Astrocyte (in vitro differentiated cells and primary cell): ENCODE data around the gene TENM4. TPM values are rescaled to one million over a fixed set of nuclear protein-coding genes. Genes with fewer than 3 reads are reported as not detected.
A peak's percentile ranks its signal among the peaks of the same experiment; 100 is the strongest.

Experiments
- DNase-seq: peaks from one replicate; pipeline ENCODE4 v3.0.0-alpha.2; 2010; ENCODE audit warnings: low read depth
- FAIRE-seq: peaks from 2 replicates; lab custom pipeline; 2011; peaks lifted over from hg19 to GRCh38; lab: Jason Lieb, UNC
- H2AFZ ChIP-seq: 2 replicates; pipeline ENCODE4 v1.6.0; 2012; ENCODE audit warnings: low read depth, low read length, inconsistent platforms
- H3K27ac ChIP-seq: 2 replicates; pipeline ENCODE4 v1.5.1; 2011; ENCODE audit warnings: low read depth, low read length, inconsistent platforms
- H3K27me3 ChIP-seq: 2 replicates; pipeline ENCODE4 v1.6.0; 2011; ENCODE audit warnings: low read length, inconsistent platforms; ENCODE audit not compliant: insufficient read depth
- H3K36me3 ChIP-seq: 2 replicates; pipeline ENCODE4 v1.5.1; 2011; ENCODE audit warnings: low read length, inconsistent platforms; ENCODE audit not compliant: insufficient read depth
- H3K4me1 ChIP-seq: 2 replicates; pipeline ENCODE4 v1.5.1; 2011; ENCODE audit warnings: low read length, inconsistent platforms; ENCODE audit not compliant: insufficient read depth
- H3K4me2 ChIP-seq: 2 replicates; pipeline ENCODE4 v1.6.0; 2012; ENCODE audit warnings: low read length, inconsistent platforms
- H3K4me3 ChIP-seq: 2 replicates; pipeline ENCODE4 v1.5.1; 2011; ENCODE audit warnings: low read depth, mild to moderate bottlenecking, low read length, inconsistent platforms; ENCODE audit not compliant: insufficient read depth
- H3K79me2 ChIP-seq: 2 replicates; pipeline ENCODE4 v1.6.0; 2012; ENCODE audit warnings: mild to moderate bottlenecking, low read length, inconsistent platforms; ENCODE audit not compliant: insufficient read depth
- H3K9ac ChIP-seq: 2 replicates; pipeline ENCODE4 v1.6.0; 2012; ENCODE audit warnings: mild to moderate bottlenecking, low read length, inconsistent platforms
- H3K9me3 ChIP-seq: 2 replicates; pipeline ENCODE4 v1.5.1; 2012; ENCODE audit warnings: low read depth, mild to moderate bottlenecking, low read length, inconsistent platforms; ENCODE audit not compliant: insufficient read depth
- H4K20me1 ChIP-seq: 2 replicates; pipeline ENCODE4 v1.6.0; 2012; ENCODE audit warnings: low read length, inconsistent platforms; ENCODE audit not compliant: insufficient read depth
- H3K27ac Mint-ChIP-seq: one replicate; pipeline ENCODE4 v1.8.0; 2021; ENCODE audit warnings: mild to moderate bottlenecking, mixed read lengths; ENCODE audit not compliant: unreplicated experiment
- H3K27me3 Mint-ChIP-seq: one replicate; pipeline ENCODE4 v1.8.0; 2021; ENCODE audit warnings: low read depth, mixed read lengths; ENCODE audit not compliant: unreplicated experiment
- H3K36me3 Mint-ChIP-seq: one replicate; pipeline ENCODE4 v1.8.0; 2021; ENCODE audit warnings: low read depth, mixed read lengths; ENCODE audit not compliant: unreplicated experiment
- H3K4me1 Mint-ChIP-seq: one replicate; pipeline ENCODE4 v1.8.0; 2021; ENCODE audit warnings: low read depth, mixed read lengths; ENCODE audit not compliant: unreplicated experiment
- H3K4me3 Mint-ChIP-seq: one replicate; pipeline ENCODE4 v1.8.0; 2021; ENCODE audit warnings: mild to moderate bottlenecking, moderate library complexity, mixed read lengths; ENCODE audit not compliant: unreplicated experiment
- H3K9me3 Mint-ChIP-seq: one replicate; pipeline ENCODE4 v1.8.0; 2021; ENCODE audit warnings: mild to moderate bottlenecking, mixed read lengths; ENCODE audit not compliant: unreplicated experiment
- EZH2 ChIP-seq: IDR thresholded peaks from 2 replicates; pipeline ENCODE4 v1.6.1; 2012; ENCODE audit warnings: mild to moderate bottlenecking, low read length, inconsistent platforms; ENCODE audit not compliant: insufficient read depth
- total RNA-seq: library from RNA; stranded (reverse); gene quantifications from 2 replicates; pipeline ENCODE4 v1.2.1, GENCODE V29; 2021
- TF ChIP-seq, protein P1 (sequence below): IDR thresholded peaks from 2 replicates; pipeline ENCODE4 v1.5.1; 2011; ENCODE audit warnings: low read depth, mild to moderate bottlenecking, inconsistent platforms, low read length, moderate library complexity; ENCODE audit not compliant: insufficient read depth

The TENM4 gene
- total RNA-seq, 1 donor from 2014 or later = 7.5 TPM

DNA sequence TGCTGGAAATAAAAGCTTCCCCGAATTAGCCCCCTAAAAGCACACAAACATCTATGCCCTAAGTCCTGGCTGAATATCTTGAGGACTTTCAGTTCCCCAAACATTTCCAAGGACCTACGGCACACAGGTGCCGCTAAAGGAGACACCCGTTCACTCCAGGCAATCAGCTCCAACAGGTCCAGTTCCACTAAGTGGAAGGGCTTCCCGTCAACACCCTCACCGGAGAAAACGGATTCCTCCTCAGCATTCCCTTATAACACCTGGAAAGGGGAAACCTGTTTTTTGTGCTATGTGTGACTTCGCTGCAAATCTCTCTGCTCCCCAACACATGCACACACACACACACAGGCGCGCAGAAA, 3.9 kb downstream of the TENM4 start:
- no peak for TF ChIP-seq EZH2
- TF ChIP-seq, protein P1, sequence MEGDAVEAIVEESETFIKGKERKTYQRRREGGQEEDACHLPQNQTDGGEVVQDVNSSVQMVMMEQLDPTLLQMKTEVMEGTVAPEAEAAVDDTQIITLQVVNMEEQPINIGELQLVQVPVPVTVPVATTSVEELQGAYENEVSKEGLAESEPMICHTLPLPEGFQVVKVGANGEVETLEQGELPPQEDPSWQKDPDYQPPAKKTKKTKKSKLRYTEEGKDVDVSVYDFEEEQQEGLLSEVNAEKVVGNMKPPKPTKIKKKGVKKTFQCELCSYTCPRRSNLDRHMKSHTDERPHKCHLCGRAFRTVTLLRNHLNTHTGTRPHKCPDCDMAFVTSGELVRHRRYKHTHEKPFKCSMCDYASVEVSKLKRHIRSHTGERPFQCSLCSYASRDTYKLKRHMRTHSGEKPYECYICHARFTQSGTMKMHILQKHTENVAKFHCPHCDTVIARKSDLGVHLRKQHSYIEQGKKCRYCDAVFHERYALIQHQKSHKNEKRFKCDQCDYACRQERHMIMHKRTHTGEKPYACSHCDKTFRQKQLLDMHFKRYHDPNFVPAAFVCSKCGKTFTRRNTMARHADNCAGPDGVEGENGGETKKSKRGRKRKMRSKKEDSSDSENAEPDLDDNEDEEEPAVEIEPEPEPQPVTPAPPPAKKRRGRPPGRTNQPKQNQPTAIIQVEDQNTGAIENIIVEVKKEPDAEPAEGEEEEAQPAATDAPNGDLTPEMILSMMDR = no peak
- Histone ChIP-seq H3K27ac (peak overlapping the region; percentile 87), H3K79me2 (peaks cover 71% of the 10 kb centered on the region), H3K36me3 (no peaks in the 10 kb centered on the region), H4K20me1 (peaks cover 17% of the 10 kb centered on the region), H3K9me3 (no peaks in the 10 kb centered on the region), H3K27me3 (no peaks in the 10 kb centered on the region), H3K4me2 (peak overlapping the region; percentile 99), H3K4me3 (peak overlapping the region; percentile 76), H3K4me1 (peaks cover 29% of the 10 kb centered on the region), H3K9ac (peak overlapping the region; percentile 86), H2AFZ (peak overlapping the region; percentile 78)
- FAIRE-seq (no peak), DNase-seq (no peak)
- Mint-ChIP-seq H3K36me3 (no peaks in the 10 kb centered on the region), H3K4me1 (peaks cover 9% of the 10 kb centered on the region), H3K4me3 (peak overlapping the region; percentile 85), H3K27ac (no peak overlapping the region), H3K9me3 (no peaks in the 10 kb centered on the region), H3K27me3 (peaks cover 48% of the 10 kb centered on the region)

DNA sequence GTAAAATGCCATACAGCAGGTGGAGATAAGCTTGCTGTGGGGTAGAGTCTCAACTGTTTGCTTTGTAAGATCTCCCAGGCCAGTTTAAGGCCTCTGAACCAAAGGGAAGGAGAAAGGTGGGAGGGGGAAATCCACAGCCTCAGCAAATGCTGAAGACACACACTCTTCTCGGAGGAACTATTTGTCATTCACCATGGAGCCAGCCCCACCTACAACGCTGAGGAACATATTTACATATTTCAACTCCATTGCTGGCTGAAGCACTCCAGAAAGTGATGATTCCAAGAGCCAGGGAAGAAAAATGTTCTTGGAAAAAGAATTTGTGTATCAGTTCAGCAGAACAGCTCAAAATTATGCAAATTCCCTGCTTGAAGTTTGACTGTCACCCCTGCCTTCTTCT, 6.5 kb downstream of the TENM4 start:
- FAIRE-seq = peak; percentile 20
- no peak overlapping the region for H3K4me3 Mint-ChIP-seq

DNA sequence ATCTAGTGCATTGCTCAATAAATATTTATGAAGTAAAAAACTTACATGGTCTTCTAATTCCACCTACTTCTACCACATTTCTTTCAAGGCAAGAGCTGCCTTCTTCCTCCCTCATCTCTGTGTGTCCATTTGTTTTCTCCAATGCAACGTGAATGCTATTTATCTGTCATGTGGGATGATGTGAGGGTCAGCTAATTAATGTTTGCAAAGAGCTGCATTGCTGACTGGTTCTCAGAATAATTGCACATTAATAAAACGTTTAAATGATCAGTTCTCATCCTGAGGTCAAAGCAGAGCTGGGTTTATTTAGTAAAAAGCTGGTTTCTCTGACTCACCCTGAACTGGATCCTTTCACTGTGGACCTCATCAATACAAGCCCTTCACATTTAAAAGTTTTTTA, 8.7 kb downstream of the TENM4 start:
- H3K9me3 ChIP-seq = no peaks in the 10 kb centered on the region
- FAIRE-seq (peak; percentile 50), DNase-seq (no peak)
- Mint-ChIP-seq H3K27me3 (peaks cover 36% of the 10 kb centered on the region), H3K4me3 (no peak overlapping the region), H3K27ac (no peak overlapping the region), H3K36me3 (no peaks in the 10 kb centered on the region), H3K4me1 (peaks cover 6% of the 10 kb centered on the region), H3K9me3 (no peaks in the 10 kb centered on the region)
- TF ChIP-seq, protein P1 = no peak
- TF ChIP-seq EZH2 = no peak
- no peak overlapping the region for H2AFZ ChIP-seq
- H3K27me3 ChIP-seq = no peaks in the 10 kb centered on the region
- peaks cover 84% of the 10 kb centered on the region for H3K79me2 ChIP-seq
- no peak overlapping the region for H3K9ac ChIP-seq
- peak overlapping the region; percentile 41 for H3K27ac ChIP-seq
- peak overlapping the region; percentile 14 for H3K4me2 ChIP-seq
- no peak overlapping the region for H3K4me3 ChIP-seq
- no peaks in the 10 kb centered on the region for H3K36me3 ChIP-seq
- peaks cover 19% of the 10 kb centered on the region for H3K4me1 ChIP-seq
- H4K20me1 ChIP-seq = peaks cover 27% of the 10 kb centered on the region

More for the DNA sequence above, 6.5 kb downstream of the TENM4 start:
- no peaks in the 10 kb centered on the region for H3K36me3 ChIP-seq
- no peaks in the 10 kb centered on the region for H3K9me3 ChIP-seq
- H3K9me3 Mint-ChIP-seq = no peaks in the 10 kb centered on the region
- no peak for DNase-seq
- peaks cover 30% of the 10 kb centered on the region for H3K4me1 ChIP-seq
- TF ChIP-seq, protein P1 = no peak
- TF ChIP-seq EZH2 = no peak
- peaks cover 11% of the 10 kb centered on the region for H3K4me1 Mint-ChIP-seq
- H3K27ac ChIP-seq = no peak overlapping the region
- H3K27me3 Mint-ChIP-seq = peaks cover 39% of the 10 kb centered on the region
- H4K20me1 ChIP-seq = peaks cover 17% of the 10 kb centered on the region
- H3K4me3 ChIP-seq = no peak overlapping the region
- H3K4me2 ChIP-seq = no peak overlapping the region
- H3K27ac Mint-ChIP-seq = no peak overlapping the region
- no peaks in the 10 kb centered on the region for H3K36me3 Mint-ChIP-seq
- H3K9ac ChIP-seq = no peak overlapping the region
- no peaks in the 10 kb centered on the region for H3K27me3 ChIP-seq
- peaks cover 79% of the 10 kb centered on the region for H3K79me2 ChIP-seq
- no peak overlapping the region for H2AFZ ChIP-seq
